KMS-11 (cell line): ENCODE results near the gene C1GALT1.

ENCODE experiments used
- H2AFZ ChIP-seq: fragments of 200-600 bp; sonication (generic); 2 replicates; pipeline ENCODE4 v1.6.1; 2016; ENCODE audit warnings: antibody characterized with exemption, mixed run types, low read depth
- H3K27ac ChIP-seq: fragments of 200-600 bp; sonication (generic); 2 replicates; pipeline ENCODE4 v1.6.1; 2016; ENCODE audit warnings: mild to moderate bottlenecking, mixed run types
- H3K27me3 ChIP-seq: fragments of 200-600 bp; sonication (generic); 2 replicates; pipeline ENCODE4 v1.6.1; 2017; ENCODE audit warnings: mild to moderate bottlenecking, low read depth, mixed run types, moderate library complexity; ENCODE audit not compliant: insufficient read depth
- H3K36me3 ChIP-seq: fragments of 200-600 bp; sonication (generic); 2 replicates; pipeline ENCODE4 v1.6.1; 2017; ENCODE audit warnings: mild to moderate bottlenecking, mixed run types; ENCODE audit not compliant: insufficient read depth
- H3K4me1 ChIP-seq: fragments of 200-600 bp; sonication (generic); 2 replicates; pipeline ENCODE4 v1.6.1; 2016; ENCODE audit warnings: mild to moderate bottlenecking, low read depth, mixed run types; ENCODE audit not compliant: poor library complexity, severe bottlenecking
- H3K4me2 ChIP-seq: fragments of 200-600 bp; sonication (generic); 2 replicates; pipeline ENCODE4 v1.7.0; 2016; ENCODE audit warnings: mild to moderate bottlenecking, mixed run types
- H3K4me3 ChIP-seq: fragments of 200-600 bp; sonication (generic); IDR thresholded peaks from 2 replicates; pipeline ENCODE4 v1.6.1; 2017; ENCODE audit warnings: low read depth, low read length, mixed read lengths; ENCODE audit not compliant: insufficient read depth
- H3K79me2 ChIP-seq: fragments of 200-600 bp; sonication (generic); 2 replicates; pipeline ENCODE4 v1.6.1; 2016; ENCODE audit warnings: low read depth, mixed run types; ENCODE audit not compliant: insufficient read depth
- H3K9ac ChIP-seq: fragments of 200-600 bp; sonication (generic); 2 replicates; pipeline ENCODE4 v1.6.1; 2016; ENCODE audit warnings: mild to moderate bottlenecking, mixed run types
- H4K20me1 ChIP-seq: fragments of 200-600 bp; sonication (generic); 2 replicates; pipeline ENCODE4 v1.6.1; 2016; ENCODE audit warnings: mild to moderate bottlenecking, mixed run types; ENCODE audit not compliant: insufficient read depth
- CTCF ChIP-seq: fragments of 200-600 bp; sonication (generic); conservative IDR thresholded peaks from 2 replicates; pipeline ENCODE4 v1.6.1; 2017; ENCODE audit warnings: low read depth, mild to moderate bottlenecking, antibody characterized with exemption, low read length, moderate library complexity, mixed read lengths

Gene C1GALT1

GRCh38 chr7:7221599-7222038 is 39.3 kb downstream of the C1GALT1 start:
- Histone ChIP-seq H3K27ac (no peak overlapping the region), H4K20me1 (no peaks in the 10 kb centered on the region), H2AFZ (no peak overlapping the region), H3K9ac (no peak overlapping the region), H3K36me3 (peaks cover 1% of the 10 kb centered on the region; the same call in 1 of the 2 replicates), H3K4me1 (peaks cover 22% of the 10 kb centered on the region), H3K27me3 (no peaks in the 10 kb centered on the region), H3K79me2 (peaks cover 60% of the 10 kb centered on the region), H3K4me3 (no peak overlapping the region), H3K4me2 (no peak overlapping the region)
- TF ChIP-seq CTCF: no peak

- Histone ChIP-seq H3K9ac (no peak overlapping the region), H3K79me2 (peaks cover 56% of the 10 kb centered on the region), H2AFZ (no peak overlapping the region), H3K36me3 (no peaks in the 10 kb centered on the region; the same call in 1 of the 2 replicates), H3K4me1 (peaks cover 22% of the 10 kb centered on the region), H3K27me3 (no peaks in the 10 kb centered on the region), H3K4me2 (no peak overlapping the region), H3K27ac (no peak overlapping the region), H3K4me3 (no peak overlapping the region), H4K20me1 (no peaks in the 10 kb centered on the region)
- TF ChIP-seq CTCF: no peak
Observed at GRCh38 chr7:7223250-7223649, 40.9 kb downstream of the C1GALT1 start.

- no peak for TF ChIP-seq CTCF
- no peaks in the 10 kb centered on the region; the same call in 1 of the 2 replicates for H3K36me3 ChIP-seq
- no peaks in the 10 kb centered on the region for H4K20me1 ChIP-seq
- no peak overlapping the region for H3K4me2 ChIP-seq
- no peak overlapping the region for H3K27ac ChIP-seq
- no peak overlapping the region for H3K4me3 ChIP-seq
- H3K9ac ChIP-seq: no peak overlapping the region
- peaks cover 20% of the 10 kb centered on the region for H3K4me1 ChIP-seq
- no peaks in the 10 kb centered on the region for H3K27me3 ChIP-seq
- peaks cover 64% of the 10 kb centered on the region for H3K79me2 ChIP-seq
- no peak overlapping the region for H2AFZ ChIP-seq
Observed at GRCh38 chr7:7226407-7226806, 44.1 kb downstream of the C1GALT1 start.

- no peak overlapping the region for H3K27ac ChIP-seq
- H3K36me3 ChIP-seq: no peaks in the 10 kb centered on the region; the same call in 1 of the 2 replicates
- H4K20me1 ChIP-seq: no peaks in the 10 kb centered on the region
- H3K27me3 ChIP-seq: no peaks in the 10 kb centered on the region
- H3K79me2 ChIP-seq: peaks cover 64% of the 10 kb centered on the region
- H2AFZ ChIP-seq: no peak overlapping the region
- H3K4me3 ChIP-seq: no peak overlapping the region
- no peak overlapping the region for H3K4me2 ChIP-seq
- no peak for TF ChIP-seq CTCF
- no peak overlapping the region for H3K9ac ChIP-seq
- peaks cover 23% of the 10 kb centered on the region for H3K4me1 ChIP-seq
Observed at GRCh38 chr7:7228472-7228871, 46.1 kb downstream of the C1GALT1 start.
